ENCODE measurements around the gene KRTAP10-1. TPM values are rescaled to one million over a fixed set of nuclear protein-coding genes. Genes with fewer than 3 reads are reported as not detected.

Gene KRTAP10-1
- total and polyA plus RNA-seq, 2 of the 13 experiments (the other 11 are each of a cell fraction or from before 2014, with no cell fraction given): not detected

- TF ChIP-seq U2AF1 (optimal IDR thresholded peaks at IDR 0.05; ENCODE audit: low read depth, low read length) (no peak), ZNF329 (CRISPR knock-in tag; IDR thresholded peaks at IDR 0.05; ENCODE audit: low read depth) (no peak), ZNF20 (CRISPR knock-in tag; IDR thresholded peaks at IDR 0.05) (no peak), SIX4 (CRISPR knock-in tag; IDR thresholded peaks at IDR 0.05) (no peak), CCAR2 (optimal IDR thresholded peaks at IDR 0.05; ENCODE audit: low read depth, low read length) (no peak), ZNF572 (CRISPR knock-in tag; IDR thresholded peaks at IDR 0.05) (no peak), ZNF17 (CRISPR knock-in tag; IDR thresholded peaks at IDR 0.05) (no peak), ATF4 (CRISPR knock-in tag; IDR thresholded peaks at IDR 0.05) (no peak), IRX3 (CRISPR knock-in tag; IDR thresholded peaks at IDR 0.05; ENCODE audit: borderline replicate concordance, low read depth) (no peak), ZNF530 (CRISPR knock-in tag; IDR thresholded peaks at IDR 0.05; ENCODE audit: low read depth) (no peak)
- TF ChIP-seq, protein P1, sequence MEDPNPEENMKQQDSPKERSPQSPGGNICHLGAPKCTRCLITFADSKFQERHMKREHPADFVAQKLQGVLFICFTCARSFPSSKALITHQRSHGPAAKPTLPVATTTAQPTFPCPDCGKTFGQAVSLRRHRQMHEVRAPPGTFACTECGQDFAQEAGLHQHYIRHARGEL (CRISPR knock-in tag; IDR thresholded peaks at IDR 0.05): no peak
- TF ChIP-seq, protein P2, sequence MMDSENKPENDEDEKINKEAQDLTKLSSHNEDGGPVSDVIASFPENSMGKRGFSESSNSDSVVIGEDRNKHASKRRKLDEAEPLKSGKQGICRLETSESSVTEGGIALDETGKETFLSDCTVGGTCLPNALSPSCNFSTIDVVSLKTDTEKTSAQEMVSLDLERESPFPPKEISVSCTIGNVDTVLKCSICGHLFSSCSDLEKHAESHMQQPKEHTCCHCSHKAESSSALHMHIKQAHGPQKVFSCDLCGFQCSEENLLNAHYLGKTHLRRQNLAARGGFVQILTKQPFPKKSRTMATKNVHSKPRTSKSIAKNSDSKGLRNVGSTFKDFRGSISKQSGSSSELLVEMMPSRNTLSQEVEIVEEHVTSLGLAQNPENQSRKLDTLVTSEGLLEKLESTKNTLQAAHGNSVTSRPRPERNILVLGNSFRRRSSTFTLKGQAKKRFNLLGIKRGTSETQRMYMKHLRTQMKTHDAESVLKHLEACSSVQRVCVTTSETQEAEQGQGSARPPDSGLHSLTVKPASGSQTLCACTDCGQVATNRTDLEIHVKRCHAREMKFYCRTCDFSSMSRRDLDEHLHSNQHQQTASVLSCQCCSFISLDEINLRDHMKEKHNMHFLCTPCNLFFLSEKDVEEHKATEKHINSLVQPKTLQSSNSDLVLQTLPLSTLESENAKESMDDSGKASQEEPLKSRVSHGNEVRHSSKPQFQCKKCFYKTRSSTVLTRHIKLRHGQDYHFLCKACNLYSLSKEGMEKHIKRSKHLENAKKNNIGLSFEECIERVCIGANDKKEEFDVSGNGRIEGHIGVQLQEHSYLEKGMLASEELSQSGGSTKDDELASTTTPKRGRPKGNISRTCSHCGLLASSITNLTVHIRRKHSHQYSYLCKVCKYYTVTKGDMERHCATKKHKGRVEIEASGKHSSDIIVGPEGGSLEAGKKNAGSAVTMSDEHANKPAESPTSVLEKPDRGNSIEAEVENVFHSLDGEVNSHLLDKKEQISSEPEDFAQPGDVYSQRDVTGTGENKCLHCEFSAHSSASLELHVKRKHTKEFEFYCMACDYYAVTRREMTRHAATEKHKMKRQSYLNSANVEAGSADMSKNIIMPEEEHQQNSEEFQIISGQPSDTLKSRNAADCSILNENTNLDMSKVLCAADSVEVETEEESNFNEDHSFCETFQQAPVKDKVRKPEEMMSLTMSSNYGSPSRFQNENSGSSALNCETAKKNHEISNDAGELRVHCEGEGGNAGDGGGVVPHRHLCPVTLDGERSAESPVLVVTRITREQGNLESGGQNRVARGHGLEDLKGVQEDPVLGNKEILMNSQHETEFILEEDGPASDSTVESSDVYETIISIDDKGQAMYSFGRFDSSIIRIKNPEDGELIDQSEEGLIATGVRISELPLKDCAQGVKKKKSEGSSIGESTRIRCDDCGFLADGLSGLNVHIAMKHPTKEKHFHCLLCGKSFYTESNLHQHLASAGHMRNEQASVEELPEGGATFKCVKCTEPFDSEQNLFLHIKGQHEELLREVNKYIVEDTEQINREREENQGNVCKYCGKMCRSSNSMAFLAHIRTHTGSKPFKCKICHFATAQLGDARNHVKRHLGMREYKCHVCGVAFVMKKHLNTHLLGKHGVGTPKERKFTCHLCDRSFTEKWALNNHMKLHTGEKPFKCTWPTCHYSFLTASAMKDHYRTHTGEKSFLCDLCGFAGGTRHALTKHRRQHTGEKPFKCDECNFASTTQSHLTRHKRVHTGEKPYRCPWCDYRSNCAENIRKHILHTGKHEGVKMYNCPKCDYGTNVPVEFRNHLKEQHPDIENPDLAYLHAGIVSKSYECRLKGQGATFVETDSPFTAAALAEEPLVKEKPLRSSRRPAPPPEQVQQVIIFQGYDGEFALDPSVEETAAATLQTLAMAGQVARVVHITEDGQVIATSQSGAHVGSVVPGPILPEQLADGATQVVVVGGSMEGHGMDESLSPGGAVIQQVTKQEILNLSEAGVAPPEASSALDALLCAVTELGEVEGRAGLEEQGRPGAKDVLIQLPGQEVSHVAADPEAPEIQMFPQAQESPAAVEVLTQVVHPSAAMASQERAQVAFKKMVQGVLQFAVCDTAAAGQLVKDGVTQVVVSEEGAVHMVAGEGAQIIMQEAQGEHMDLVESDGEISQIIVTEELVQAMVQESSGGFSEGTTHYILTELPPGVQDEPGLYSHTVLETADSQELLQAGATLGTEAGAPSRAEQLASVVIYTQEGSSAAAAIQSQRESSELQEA (CRISPR knock-in tag; IDR thresholded peaks at IDR 0.05; ENCODE audit: not compliant biosample characterization): no peak
- TF ChIP-seq, protein P3, sequence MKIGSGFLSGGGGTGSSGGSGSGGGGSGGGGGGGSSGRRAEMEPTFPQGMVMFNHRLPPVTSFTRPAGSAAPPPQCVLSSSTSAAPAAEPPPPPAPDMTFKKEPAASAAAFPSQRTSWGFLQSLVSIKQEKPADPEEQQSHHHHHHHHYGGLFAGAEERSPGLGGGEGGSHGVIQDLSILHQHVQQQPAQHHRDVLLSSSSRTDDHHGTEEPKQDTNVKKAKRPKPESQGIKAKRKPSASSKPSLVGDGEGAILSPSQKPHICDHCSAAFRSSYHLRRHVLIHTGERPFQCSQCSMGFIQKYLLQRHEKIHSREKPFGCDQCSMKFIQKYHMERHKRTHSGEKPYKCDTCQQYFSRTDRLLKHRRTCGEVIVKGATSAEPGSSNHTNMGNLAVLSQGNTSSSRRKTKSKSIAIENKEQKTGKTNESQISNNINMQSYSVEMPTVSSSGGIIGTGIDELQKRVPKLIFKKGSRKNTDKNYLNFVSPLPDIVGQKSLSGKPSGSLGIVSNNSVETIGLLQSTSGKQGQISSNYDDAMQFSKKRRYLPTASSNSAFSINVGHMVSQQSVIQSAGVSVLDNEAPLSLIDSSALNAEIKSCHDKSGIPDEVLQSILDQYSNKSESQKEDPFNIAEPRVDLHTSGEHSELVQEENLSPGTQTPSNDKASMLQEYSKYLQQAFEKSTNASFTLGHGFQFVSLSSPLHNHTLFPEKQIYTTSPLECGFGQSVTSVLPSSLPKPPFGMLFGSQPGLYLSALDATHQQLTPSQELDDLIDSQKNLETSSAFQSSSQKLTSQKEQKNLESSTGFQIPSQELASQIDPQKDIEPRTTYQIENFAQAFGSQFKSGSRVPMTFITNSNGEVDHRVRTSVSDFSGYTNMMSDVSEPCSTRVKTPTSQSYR (CRISPR knock-in tag; IDR thresholded peaks at IDR 0.05; ENCODE audit: borderline replicate concordance): peak; percentile 64; the same call in 1 of the 2 replicates
These were observed 34.2 kb downstream of the KRTAP10-1 start (continued) for GRCh38 chr21:44505673-44506278.

Data from HepG2 (cell line).